CD4-positive, alpha-beta T cell treated with Interleukin-6 for 4 hours (primary cell): ENCODE results near the gene DOCK4.

Experiments used
- DNase-seq: peaks from one replicate; pipeline ENCODE4 v3.0.0-alpha.2; 2020; ENCODE audit warnings: mixed read lengths

The DOCK4 gene

DNA sequence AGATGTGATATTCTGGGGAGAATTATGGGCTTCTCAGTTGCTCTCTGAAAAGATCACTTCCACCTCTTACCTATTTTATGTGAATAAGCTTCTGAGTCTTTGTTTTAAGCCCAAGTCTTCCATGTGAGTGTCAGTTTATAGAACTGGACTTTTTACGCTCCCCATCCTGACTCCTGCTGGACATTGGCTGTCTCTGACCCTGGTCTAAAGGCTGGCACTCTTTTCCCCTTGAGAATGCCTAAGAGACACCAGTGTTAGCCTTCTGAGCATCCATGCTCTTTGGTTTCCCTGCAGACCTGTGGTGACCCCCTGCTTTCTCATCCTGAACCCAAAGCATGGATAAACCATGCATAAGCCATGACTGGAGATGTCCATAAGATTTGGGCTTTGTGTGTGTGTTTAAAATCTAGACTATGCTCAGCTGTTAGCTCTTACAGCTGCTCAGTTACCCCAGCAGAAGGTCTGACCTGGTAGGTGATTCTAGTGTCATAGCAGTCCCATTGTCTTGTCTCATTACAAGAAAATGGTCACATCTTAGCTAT is 495.3 kb downstream of the DOCK4 start:
- DNase-seq = no peak

DNA sequence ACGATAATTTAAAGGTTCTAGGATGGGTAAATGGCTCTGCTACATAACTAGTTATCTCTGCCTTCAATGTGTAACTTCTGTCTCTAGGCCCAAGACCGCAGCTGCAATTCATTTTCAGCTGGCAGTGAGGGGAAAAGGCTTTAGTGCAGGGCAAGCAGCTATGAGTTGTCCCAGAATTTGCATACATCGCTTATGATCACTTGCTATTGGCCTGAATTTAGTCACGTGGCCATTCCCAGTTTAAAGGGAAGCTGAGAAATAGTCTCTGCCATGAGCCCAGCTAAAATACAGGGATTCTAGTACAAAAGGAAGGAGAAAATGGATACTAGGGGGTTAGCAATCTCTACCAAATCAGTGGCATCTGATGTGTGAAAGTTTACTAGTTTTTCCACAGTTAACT is 498.1 kb downstream of the DOCK4 start:
- DNase-seq = no peak

DNA sequence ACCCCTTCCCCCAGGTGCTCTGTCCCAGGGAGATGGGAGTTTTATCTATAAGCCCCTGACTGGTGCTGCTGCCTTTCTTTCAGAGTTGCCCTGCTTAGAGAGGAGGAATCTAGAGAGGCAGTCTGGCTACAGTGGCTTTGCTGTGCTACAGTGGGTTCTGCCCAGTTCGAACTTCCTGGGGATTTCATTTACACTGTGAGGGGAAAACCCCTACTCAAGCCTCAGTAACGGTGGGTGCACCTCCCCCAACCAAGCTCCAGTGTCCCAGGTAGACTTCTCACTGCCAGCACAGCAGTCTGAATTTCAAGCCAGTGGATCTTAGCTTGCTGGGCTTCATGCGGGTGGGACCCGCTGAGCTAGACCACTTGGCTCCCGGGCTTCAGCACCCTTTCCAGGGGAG is 500.4 kb downstream of the DOCK4 start:
- DNase-seq = no peak

DNA sequence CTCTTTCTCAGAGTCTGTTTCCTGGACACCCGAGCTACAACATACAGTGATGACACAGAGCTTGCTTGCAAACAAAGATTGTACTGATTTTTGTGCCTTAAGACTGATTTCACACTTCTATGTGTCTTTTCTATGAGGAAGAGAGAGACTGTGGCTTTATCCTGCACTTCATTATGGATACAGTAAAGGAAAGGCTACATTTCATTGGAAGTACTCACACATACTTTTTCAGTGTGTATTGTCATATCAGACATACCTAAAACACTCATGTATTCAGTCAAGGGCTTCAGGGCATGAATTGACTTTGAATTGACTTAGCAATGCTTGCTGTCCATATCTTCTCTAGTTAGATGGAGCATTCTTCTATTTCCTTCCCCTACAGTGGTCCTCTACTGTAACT is 508.4 kb downstream of the DOCK4 start:
- DNase-seq = no peak

DNA sequence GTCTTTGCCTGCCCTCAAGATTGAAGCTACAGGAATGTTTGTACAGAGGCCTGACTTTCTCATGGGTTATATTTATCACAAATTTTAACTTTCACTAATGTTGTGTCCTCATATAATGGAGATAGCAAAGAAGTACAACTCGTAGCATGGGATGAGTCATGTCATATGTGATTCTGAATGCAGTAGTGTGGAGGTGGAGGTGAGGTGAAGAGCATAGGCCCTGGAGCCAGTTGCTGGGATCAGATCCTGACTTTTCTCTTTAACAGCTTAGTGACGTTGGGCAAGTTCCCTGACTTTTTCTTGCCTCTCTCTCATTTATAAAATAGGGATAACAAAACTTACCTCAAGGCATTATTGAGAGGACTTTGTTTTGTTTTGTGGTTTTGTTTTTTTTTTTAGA is 511.8 kb downstream of the DOCK4 start:
- no peak for DNase-seq

DNA sequence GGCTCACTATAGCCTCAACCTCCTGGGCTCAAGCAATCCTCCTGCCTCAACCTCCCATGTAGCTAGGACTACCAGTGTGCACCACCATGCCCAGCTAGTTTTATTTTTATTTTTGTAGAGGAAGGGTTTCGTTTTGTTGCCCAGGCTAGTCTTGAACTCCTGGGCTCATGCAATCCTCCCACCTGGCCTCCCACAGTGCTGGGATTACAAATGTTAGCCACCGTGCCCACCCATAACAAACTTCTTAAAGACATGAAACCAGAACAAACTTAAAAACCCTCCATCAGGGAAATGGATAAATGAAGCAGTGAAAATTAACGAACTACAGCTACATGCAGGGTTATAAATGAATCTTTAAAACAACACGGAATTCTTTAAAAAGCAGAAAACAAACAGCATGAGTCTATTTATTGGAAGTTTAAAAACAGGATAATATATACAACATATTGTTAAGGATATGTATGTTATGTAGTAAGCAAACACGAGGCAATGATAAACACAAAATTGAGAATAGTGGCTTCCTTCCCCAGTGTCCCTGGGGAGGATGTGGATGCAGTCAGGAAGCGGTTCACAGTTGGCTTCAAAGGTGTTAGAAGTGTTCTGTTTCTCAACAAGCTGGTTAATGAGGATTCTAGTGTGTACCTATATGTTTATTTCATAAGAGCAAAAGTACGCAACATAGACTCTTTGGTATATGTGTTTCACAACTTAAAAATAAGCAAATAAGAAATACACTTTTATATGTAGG is 515.7 kb downstream of the DOCK4 start:
- DNase-seq = no peak

DNA sequence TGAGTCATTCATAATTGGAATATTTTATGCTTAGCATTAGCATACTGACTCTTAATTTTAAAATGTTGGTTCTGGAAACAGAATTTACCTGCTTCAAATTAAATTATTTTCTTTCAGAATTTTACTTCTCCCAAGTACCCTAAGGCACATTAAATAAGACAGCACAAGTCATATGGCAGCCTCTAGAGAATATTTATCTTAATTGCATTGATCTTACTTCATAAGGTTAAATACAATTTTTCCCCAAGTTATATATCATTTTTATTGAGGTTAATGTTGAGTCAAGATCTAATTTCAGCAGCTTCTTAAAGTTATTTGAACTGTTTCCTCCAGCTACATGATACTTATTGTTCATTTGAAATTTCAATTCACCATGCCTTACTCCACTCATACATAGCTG is 520.9 kb downstream of the DOCK4 start:
- DNase-seq = no peak

DNA sequence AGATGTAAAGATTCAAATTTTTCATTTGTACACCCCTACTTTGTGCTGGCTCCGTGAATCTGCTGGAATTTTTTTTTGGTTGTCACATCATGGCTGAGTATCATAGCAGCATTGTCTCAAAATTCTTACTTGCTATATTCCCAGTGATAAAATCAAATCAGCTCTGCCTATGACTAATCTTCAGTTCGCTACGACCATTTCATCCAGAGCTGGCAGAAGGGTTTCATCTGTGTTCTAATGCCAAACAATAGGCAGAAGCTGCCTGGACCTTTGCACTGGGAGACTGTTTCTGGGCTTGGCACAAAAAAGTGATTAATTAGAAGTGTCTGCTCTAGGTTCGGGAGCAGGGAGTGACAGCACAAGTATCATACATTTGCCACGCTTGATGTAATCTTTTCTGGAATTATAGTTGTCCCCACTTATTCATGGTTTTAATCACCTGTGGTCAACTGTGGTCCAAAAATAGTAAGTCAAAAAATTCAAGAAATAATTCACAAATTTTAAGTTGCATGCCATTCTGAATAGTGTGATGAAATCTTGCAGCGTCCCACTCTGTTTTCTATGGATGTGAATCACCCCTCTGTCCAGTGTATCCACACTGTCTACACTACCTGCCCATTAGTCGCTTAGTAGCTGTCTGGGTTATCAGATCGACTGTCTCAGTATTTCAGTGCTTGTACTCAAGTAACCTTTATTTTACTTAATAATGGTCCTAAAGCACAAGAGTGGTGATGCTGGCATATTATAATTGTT is 523.4 kb downstream of the DOCK4 start:
- no peak for DNase-seq

DNA sequence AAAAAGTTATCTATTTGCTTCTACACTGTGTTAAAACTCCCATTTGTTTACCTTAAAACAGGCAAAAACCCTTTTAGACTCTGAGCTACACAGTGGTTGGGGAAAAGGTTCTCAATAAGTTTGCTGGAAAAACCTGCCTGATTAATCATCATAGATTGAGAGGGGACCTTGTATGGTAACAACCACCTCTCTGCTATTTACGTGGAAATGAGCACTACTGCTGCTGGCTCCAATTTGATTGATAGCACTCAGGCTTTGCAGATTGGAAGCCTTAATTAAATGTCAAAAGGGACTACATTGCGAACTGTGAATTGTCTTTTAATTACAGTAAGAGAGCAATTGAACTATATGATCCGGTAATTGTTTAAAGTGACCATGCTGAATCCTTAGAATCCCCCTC is 525.0 kb downstream of the DOCK4 start:
- DNase-seq = no peak

DNA sequence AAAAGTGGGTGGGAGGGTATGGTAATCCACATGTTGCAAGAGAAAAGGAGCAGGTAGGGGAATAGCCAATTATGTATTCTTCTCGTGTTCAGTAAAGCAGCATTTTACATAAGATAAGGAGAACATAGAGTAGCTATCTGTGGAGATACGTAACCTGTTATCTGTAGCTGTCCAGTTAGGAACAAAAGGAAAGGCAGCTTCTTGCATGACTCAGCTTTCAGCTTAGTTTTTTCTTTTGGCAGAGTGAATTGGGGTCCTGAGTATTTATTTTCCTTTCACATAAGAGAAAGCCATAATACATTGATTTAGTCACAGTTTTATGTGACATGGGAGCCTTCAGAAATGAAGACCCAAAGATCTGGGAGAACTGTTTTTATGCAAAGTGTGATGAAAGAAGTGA is 527.2 kb downstream of the DOCK4 start:
- no peak for DNase-seq

DNA sequence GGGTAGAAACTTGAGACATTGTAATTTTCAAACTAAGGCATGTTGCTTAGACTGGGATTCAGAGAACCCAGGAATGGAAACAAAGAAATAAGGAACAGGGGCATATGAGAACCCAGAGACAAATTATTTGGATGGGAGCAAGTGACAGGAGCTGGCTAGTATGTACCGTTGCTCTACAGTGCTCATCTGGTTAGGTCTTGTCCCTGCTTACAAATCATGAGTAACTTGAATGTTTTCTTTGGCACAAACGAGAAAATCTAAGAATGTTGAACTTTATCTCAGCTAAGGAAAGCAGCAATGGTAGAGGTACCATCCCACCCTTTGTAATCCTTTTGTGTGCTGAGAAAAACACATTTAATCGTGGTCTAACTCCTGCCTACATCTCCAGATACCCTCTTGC is 527.9 kb downstream of the DOCK4 start:
- no peak for DNase-seq

DNA sequence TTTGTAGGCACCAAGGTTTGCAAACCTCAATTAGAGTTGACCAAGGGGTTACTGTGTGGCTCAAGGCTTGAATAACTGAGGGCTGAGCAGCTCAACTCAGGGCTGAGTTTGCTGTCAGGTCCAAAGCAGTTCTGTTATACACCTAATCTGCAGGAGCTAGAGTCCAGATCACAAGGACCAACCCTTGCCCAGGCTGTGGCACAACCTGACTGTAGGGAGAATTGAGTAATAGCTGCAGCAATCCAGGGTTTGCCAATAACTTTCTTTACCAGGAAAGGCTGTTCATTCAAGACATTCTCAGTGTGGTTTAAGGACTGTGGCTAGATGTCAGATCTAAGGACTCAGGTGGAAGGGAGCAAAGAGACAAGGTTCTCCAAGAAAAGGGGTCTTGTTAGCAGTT is 528.4 kb downstream of the DOCK4 start:
- DNase-seq = no peak

DNA sequence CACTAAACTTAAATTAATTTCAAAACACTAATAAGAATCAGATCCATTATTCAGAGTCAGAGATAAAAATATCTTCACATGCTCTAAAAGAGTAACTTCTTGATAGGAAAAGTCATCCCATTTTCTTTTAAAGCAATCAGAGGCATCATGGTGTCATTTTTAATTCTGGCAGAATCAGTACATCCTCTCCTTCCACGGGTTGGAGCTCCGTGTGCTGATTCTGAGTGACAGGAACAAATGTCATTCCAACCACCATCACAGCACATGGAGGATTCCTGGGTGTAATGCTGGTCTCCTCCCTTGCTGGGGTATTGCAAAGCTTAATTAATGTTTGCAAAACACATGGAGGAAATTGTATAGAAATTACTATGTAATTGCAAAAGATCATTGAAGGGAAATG is 529.4 kb downstream of the DOCK4 start:
- no peak for DNase-seq
